ENCODE results near the gene TCAF1. TPM values are rescaled to one million over a fixed set of nuclear protein-coding genes. Genes with fewer than 3 reads are reported as not detected.
"Not testable (repeated sequence)": the region's sequence is repeated elsewhere in the genome, so short reads cannot be mapped to it uniquely, and the experiment has no call there.

The TCAF1 gene
- total RNA-seq, 1 donor from 2014 or later: 268 TPM

GRCh38 chr7:143855443-143855842, 46.5 kb downstream of the TCAF1 start:
- DNase-seq; H3K9me3 Mint-ChIP-seq (ENCODE audit: unreplicated experiment); H3K4me3 Mint-ChIP-seq (ENCODE audit: unreplicated experiment); H3K27me3 Mint-ChIP-seq (ENCODE audit: unreplicated experiment); H3K4me1 Mint-ChIP-seq (ENCODE audit: low read depth, unreplicated experiment); H3K27ac Mint-ChIP-seq (ENCODE audit: unreplicated experiment); H3K36me3 Mint-ChIP-seq (ENCODE audit: unreplicated experiment): not testable (repeated sequence)

- Mint-ChIP-seq H3K9me3 (ENCODE audit: unreplicated experiment) (no peaks in the 10 kb centered on the region), H3K27ac (ENCODE audit: unreplicated experiment) (no peak overlapping the region), H3K36me3 (ENCODE audit: unreplicated experiment) (no peaks in the 10 kb centered on the region), H3K4me3 (ENCODE audit: unreplicated experiment) (no peak overlapping the region), H3K4me1 (ENCODE audit: low read depth, unreplicated experiment) (no peaks in the 10 kb centered on the region), H3K27me3 (ENCODE audit: unreplicated experiment) (no peaks in the 10 kb centered on the region)
- DNase-seq: no peak
- TF ChIP-seq CTCF (IDR thresholded peaks at IDR 0.05; ENCODE audit: partially characterized antibody, unreplicated experiment): no peak
Measured at GRCh38 chr7:143850682-143851081, 51.3 kb downstream of the TCAF1 start.

- H3K36me3 Mint-ChIP-seq (ENCODE audit: unreplicated experiment): no peaks in the 10 kb centered on the region
- no peaks in the 10 kb centered on the region for H3K27me3 Mint-ChIP-seq (ENCODE audit: unreplicated experiment)
- no peak overlapping the region for H3K4me3 Mint-ChIP-seq (ENCODE audit: unreplicated experiment)
- DNase-seq: no peak
- no peaks in the 10 kb centered on the region for H3K4me1 Mint-ChIP-seq (ENCODE audit: low read depth, unreplicated experiment)
- H3K9me3 Mint-ChIP-seq (ENCODE audit: unreplicated experiment): no peaks in the 10 kb centered on the region
- no peak for TF ChIP-seq CTCF (IDR thresholded peaks at IDR 0.05; ENCODE audit: partially characterized antibody, unreplicated experiment)
- H3K27ac Mint-ChIP-seq (ENCODE audit: unreplicated experiment): no peak overlapping the region
Measured at GRCh38 chr7:143849785-143850479, 52.0 kb downstream of the TCAF1 start.

- H3K4me3 Mint-ChIP-seq (ENCODE audit: unreplicated experiment): no peak overlapping the region
- H3K27ac Mint-ChIP-seq (ENCODE audit: unreplicated experiment): no peak overlapping the region
- H3K4me1 Mint-ChIP-seq (ENCODE audit: low read depth, unreplicated experiment): no peaks in the 10 kb centered on the region
- TF ChIP-seq CTCF (IDR thresholded peaks at IDR 0.05; ENCODE audit: partially characterized antibody, unreplicated experiment): no peak
- no peak for DNase-seq
- no peaks in the 10 kb centered on the region for H3K9me3 Mint-ChIP-seq (ENCODE audit: unreplicated experiment)
- no peaks in the 10 kb centered on the region for H3K36me3 Mint-ChIP-seq (ENCODE audit: unreplicated experiment)
- H3K27me3 Mint-ChIP-seq (ENCODE audit: unreplicated experiment): no peaks in the 10 kb centered on the region
Measured at GRCh38 chr7:143848192-143848591, 53.8 kb downstream of the TCAF1 start.

GRCh38 chr7:143846692-143847091, 55.3 kb downstream of the TCAF1 start:
- H3K9me3 Mint-ChIP-seq (ENCODE audit: unreplicated experiment): no peaks in the 10 kb centered on the region
- no peaks in the 10 kb centered on the region for H3K4me1 Mint-ChIP-seq (ENCODE audit: low read depth, unreplicated experiment)
- no peaks in the 10 kb centered on the region for H3K36me3 Mint-ChIP-seq (ENCODE audit: unreplicated experiment)
- H3K27ac Mint-ChIP-seq (ENCODE audit: unreplicated experiment): no peak overlapping the region
- no peak overlapping the region for H3K4me3 Mint-ChIP-seq (ENCODE audit: unreplicated experiment)
- DNase-seq: no peak
- no peaks in the 10 kb centered on the region for H3K27me3 Mint-ChIP-seq (ENCODE audit: unreplicated experiment)
- no peak for TF ChIP-seq CTCF (IDR thresholded peaks at IDR 0.05; ENCODE audit: partially characterized antibody, unreplicated experiment)

GRCh38 chr7:143841696-143842095, 60.3 kb downstream of the TCAF1 start:
- not testable (repeated sequence) for H3K27me3 Mint-ChIP-seq (ENCODE audit: unreplicated experiment); H3K4me3 Mint-ChIP-seq (ENCODE audit: unreplicated experiment); H3K9me3 Mint-ChIP-seq (ENCODE audit: unreplicated experiment); H3K36me3 Mint-ChIP-seq (ENCODE audit: unreplicated experiment); DNase-seq; H3K4me1 Mint-ChIP-seq (ENCODE audit: low read depth, unreplicated experiment); H3K27ac Mint-ChIP-seq (ENCODE audit: unreplicated experiment)

- not testable (repeated sequence) for H3K9me3 Mint-ChIP-seq (ENCODE audit: unreplicated experiment); DNase-seq; H3K4me3 Mint-ChIP-seq (ENCODE audit: unreplicated experiment); H3K36me3 Mint-ChIP-seq (ENCODE audit: unreplicated experiment); H3K27me3 Mint-ChIP-seq (ENCODE audit: unreplicated experiment); H3K27ac Mint-ChIP-seq (ENCODE audit: unreplicated experiment); H3K4me1 Mint-ChIP-seq (ENCODE audit: low read depth, unreplicated experiment)
Measured at GRCh38 chr7:143840062-143840461, 61.9 kb downstream of the TCAF1 start.
